Bronchial epithelial cell (primary cell): Measurements from ENCODE around the gene GLI3. TPM values are rescaled to one million over a fixed set of nuclear protein-coding genes. Genes with fewer than 3 reads are reported as not detected.

Experiments used
- DNase-seq: peaks from one replicate; pipeline ENCODE4 v3.0.0-alpha.2; 2010; ENCODE audit warnings: low read depth
- FAIRE-seq: peaks from 2 replicates; lab custom pipeline; 2011; peaks lifted over from hg19 to GRCh38; lab: Jason Lieb, UNC
- H3K27me3 ChIP-seq: 2 replicates; pipeline ENCODE4 v1.5.1; 2011; ENCODE audit warnings: low read length; ENCODE audit not compliant: control insufficient read depth, insufficient read depth
- H3K36me3 ChIP-seq: 2 replicates; pipeline ENCODE4 v1.5.1; 2011; ENCODE audit warnings: low read length; ENCODE audit not compliant: control insufficient read depth, insufficient read depth
- H3K4me3 ChIP-seq: 2 replicates; pipeline ENCODE4 v1.5.1; 2011; ENCODE audit warnings: mild to moderate bottlenecking, low read depth, low read length, control low read depth
- CTCF ChIP-seq: IDR thresholded peaks from 2 replicates; pipeline ENCODE4 v1.5.1; 2011; ENCODE audit warnings: mild to moderate bottlenecking, moderate library complexity, low read length, control low read depth, inconsistent platforms; ENCODE audit not compliant: insufficient read depth, severe bottlenecking
- total RNA-seq: library from RNA; depleted of rRNA; stranded (reverse); fragments of >200 nt; gene quantifications from 2 replicates; pipeline ENCODE4 v1.2.1, GENCODE V29; 2014

The GLI3 gene
- total RNA-seq, 1 donor from 2014 or later: 1.3 TPM

GRCh38 chr7:42254217-42254616 lies 17.2 kb upstream of the GLI3 start:
- no peaks in the 10 kb centered on the region for H3K36me3 ChIP-seq
- no peaks in the 10 kb centered on the region for H3K27me3 ChIP-seq
- FAIRE-seq: no peak
- H3K4me3 ChIP-seq: no peak overlapping the region
- TF ChIP-seq CTCF: no peak
- DNase-seq: peak; percentile 85

- no peaks in the 10 kb centered on the region for H3K36me3 ChIP-seq
- no peaks in the 10 kb centered on the region for H3K27me3 ChIP-seq
- TF ChIP-seq CTCF: no peak
- FAIRE-seq (no peak), DNase-seq (no peak)
- H3K4me3 ChIP-seq: no peak overlapping the region
Observed at GRCh38 chr7:42253316-42253715, 16.3 kb upstream of the GLI3 start.

GRCh38 chr7:42250411-42250810 lies 13.4 kb upstream of the GLI3 start:
- H3K4me3 ChIP-seq: no peak overlapping the region
- DNase-seq (no peak), FAIRE-seq (no peak)
- no peaks in the 10 kb centered on the region for H3K27me3 ChIP-seq
- H3K36me3 ChIP-seq: no peaks in the 10 kb centered on the region
- no peak for TF ChIP-seq CTCF

GRCh38 chr7:42248579-42248978 lies 11.6 kb upstream of the GLI3 start:
- Histone ChIP-seq H3K4me3 (no peak overlapping the region), H3K27me3 (no peaks in the 10 kb centered on the region), H3K36me3 (no peaks in the 10 kb centered on the region)
- FAIRE-seq (no peak), DNase-seq (no peak)
- TF ChIP-seq CTCF: no peak

GRCh38 chr7:42247301-42247700 lies 10.3 kb upstream of the GLI3 start:
- DNase-seq: no peak
- TF ChIP-seq CTCF: no peak
- no peaks in the 10 kb centered on the region for H3K27me3 ChIP-seq
- H3K36me3 ChIP-seq: no peaks in the 10 kb centered on the region
- no peak overlapping the region for H3K4me3 ChIP-seq
- FAIRE-seq: no peak

- Histone ChIP-seq H3K36me3 (no peaks in the 10 kb centered on the region), H3K27me3 (no peaks in the 10 kb centered on the region), H3K4me3 (no peak overlapping the region)
- no peak for TF ChIP-seq CTCF
- FAIRE-seq (peak; percentile 47), DNase-seq (peak; percentile 74)
Observed at GRCh38 chr7:42244828-42245227, 7.8 kb upstream of the GLI3 start.
